MM.1S (cell line): ENCODE results near the gene MICALL2.

ENCODE experiments used
- EZH2phosphoT487 ChIP-seq: fragments of 300-600 bp; sonication (generic); IDR thresholded peaks from 2 replicates; pipeline ENCODE4 v1.6.1; 2018; ENCODE audit warnings: antibody characterized with exemption, low read length
- TF ChIP-seq, protein P1 (sequence below): fragments of 300-600 bp; sonication (generic); IDR thresholded peaks from 2 replicates; pipeline ENCODE4 v1.5.1; 2016; ENCODE audit warnings: antibody characterized with exemption, low read length, mixed read lengths

DNA sequence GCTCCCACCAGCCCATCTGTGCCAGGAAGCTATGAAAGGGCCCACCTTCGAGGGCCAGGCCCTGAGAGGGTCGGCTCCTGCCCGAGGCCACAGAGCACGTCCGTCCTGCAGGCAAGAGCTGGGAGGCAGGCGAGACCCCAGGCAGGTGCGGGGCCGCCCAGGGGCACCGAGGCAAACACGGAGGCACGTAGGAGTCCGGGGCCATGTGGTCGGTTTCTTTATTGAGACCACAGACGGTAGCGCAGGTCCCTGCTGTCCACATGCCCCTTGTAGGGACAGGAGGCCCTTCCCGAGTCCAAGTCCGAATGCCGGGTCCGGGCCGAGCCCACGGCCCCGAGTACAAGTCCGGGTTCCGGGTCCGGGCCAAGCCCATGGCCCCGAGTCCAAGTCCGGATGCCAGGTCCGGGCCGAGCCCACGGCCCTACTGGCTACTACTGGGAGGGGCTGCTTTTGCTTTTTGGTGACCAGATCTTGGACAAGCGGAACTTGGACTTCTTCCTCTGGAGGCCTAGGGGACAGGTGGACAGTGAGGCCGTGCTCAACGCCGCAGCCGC is 25.0 kb downstream of the MICALL2 start:
- TF ChIP-seq, protein P1, sequence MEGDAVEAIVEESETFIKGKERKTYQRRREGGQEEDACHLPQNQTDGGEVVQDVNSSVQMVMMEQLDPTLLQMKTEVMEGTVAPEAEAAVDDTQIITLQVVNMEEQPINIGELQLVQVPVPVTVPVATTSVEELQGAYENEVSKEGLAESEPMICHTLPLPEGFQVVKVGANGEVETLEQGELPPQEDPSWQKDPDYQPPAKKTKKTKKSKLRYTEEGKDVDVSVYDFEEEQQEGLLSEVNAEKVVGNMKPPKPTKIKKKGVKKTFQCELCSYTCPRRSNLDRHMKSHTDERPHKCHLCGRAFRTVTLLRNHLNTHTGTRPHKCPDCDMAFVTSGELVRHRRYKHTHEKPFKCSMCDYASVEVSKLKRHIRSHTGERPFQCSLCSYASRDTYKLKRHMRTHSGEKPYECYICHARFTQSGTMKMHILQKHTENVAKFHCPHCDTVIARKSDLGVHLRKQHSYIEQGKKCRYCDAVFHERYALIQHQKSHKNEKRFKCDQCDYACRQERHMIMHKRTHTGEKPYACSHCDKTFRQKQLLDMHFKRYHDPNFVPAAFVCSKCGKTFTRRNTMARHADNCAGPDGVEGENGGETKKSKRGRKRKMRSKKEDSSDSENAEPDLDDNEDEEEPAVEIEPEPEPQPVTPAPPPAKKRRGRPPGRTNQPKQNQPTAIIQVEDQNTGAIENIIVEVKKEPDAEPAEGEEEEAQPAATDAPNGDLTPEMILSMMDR: no peak
- TF ChIP-seq EZH2phosphoT487: no peak; the same call in 1 of the 2 replicates
